ENCODE results near the gene CCDC77.
"Not testable (repeated sequence)": the region's sequence is repeated elsewhere in the genome, so short reads cannot be mapped to it uniquely, and the experiment has no call there.

Gene CCDC77

DNA sequence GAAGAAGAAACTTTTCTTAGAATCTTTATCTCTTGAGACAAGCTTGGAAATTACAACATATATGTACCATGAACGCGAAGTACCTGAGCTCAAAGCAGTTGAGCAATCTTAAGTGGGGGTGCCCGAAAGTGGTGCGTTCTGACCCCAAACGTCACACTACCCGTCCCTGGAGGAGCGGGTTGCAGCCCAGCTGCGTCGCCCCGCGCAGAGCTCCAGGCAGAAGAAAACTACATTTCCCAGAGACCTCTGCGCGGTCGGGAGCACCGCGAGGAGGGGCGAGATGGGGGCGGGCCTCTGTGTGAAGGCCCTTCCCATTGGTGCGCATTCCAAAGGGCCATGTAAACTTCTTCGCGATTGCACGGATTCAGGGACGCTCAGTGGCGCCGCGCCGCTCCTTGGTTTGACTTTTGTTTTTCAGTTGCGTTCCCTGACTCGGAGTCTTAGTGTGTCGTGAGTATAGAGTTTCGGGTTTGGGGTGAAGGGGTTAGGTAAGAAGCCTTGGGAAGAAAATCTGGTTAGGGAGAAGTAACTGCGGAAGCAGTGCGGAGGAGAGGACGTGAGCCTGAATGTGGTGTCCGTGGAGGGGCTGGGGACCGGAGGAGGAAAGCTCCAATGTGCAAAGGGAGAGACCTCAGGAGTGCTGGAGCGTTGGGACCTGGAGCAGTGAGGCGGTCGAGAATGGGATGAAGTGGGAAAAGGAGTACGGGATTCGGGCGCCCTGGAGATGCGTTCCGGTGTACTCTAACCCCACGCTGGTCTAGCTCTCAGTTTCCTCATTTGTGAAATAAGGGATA lies at the start of gene CCDC77:
TSS of gene CCDC77 (plus strand) at position 410 of the 794 bp plus-strand sequence. CDS start 7,740 bp downstream, outside the sequence.
- DNase-seq = peak; percentile 83

DNA sequence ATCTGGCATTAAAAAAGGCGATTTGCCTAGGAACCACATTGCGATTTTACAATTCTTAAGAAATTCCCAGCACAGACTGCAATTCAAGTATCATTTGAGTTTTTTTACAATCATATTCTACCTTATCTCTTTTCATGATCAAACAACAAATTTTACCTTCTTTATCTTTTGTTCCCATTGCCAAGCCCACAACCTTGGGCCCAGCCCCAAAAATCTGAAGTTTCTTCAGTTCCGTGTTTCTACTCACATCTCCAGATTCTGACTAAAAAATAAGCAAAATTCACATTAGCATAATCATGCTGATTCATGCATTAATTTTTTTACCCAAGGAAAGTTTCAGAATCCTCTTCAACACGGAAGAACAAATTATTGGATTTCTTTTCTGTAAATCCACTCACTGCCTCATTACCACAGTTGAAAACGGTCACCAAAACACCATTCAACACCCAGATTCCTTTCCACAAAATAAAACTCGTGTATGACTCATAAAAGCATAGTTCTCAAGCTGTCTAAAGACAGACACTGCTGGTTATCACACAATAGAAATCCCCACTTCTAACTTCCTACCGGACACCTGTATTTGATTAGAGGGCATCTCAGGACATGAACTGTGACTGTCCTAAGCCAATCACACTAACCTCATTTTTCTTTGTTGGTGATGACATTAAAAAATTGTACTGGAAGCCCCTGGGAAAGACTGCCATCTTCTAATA lies 45.0 kb upstream of the CCDC77 start:
- peak; percentile 34 for DNase-seq

DNA sequence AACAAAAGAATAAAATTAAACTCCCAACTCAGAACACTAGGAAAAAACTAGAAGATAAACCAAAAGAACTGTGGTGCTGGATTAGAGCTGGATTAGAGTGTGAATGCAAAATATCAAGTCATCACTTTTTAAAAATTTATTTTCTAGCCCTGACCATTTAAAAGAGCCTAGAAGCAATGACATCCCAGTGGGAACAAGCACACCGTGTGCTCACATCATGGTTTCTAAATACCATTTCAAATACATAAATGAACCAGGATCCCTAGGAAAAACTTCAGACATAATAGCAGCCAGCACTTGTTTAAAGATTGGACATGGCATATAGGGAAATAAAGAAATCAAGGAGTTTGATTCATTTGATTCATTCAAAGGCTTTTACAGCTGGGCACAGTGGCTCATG lies 42.4 kb upstream of the CCDC77 start:
- no peak for DNase-seq

DNA sequence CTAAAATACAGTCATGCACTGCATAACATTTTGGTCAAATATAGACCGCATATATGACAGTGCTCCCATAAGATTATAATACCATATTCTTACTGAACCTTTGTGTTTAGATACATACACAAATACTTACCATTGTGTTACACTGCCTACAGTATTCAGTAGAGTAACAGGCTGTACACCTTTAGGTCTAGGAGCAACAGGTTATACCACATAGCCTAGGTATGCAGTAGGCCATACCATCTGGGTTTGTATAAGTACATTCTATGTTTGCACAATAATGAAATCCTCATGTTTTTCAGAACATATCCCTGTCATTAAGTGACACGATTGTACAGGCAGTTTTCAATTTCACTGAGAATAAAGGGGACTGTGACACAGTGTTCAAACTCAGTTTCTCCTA lies 34.6 kb upstream of the CCDC77 start:
- no peak for DNase-seq

DNA sequence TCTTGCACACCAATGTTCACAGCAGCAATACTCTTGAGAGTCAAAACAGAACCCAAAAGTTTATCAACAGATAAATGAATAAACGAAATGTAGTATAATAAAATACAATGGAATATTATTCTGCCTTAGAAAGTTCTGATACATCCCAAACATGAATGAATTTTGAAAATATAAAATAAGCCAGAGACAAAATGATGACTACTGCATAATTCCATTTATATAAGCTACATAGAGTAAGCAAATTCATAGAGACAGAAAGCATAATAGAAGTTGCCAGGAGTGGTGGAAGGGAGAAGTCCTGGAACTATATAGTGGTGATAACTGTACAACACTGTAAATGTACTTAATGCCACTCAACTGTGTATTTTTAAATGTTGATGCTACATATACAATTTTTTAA lies 33.5 kb upstream of the CCDC77 start:
- no peak for DNase-seq

DNA sequence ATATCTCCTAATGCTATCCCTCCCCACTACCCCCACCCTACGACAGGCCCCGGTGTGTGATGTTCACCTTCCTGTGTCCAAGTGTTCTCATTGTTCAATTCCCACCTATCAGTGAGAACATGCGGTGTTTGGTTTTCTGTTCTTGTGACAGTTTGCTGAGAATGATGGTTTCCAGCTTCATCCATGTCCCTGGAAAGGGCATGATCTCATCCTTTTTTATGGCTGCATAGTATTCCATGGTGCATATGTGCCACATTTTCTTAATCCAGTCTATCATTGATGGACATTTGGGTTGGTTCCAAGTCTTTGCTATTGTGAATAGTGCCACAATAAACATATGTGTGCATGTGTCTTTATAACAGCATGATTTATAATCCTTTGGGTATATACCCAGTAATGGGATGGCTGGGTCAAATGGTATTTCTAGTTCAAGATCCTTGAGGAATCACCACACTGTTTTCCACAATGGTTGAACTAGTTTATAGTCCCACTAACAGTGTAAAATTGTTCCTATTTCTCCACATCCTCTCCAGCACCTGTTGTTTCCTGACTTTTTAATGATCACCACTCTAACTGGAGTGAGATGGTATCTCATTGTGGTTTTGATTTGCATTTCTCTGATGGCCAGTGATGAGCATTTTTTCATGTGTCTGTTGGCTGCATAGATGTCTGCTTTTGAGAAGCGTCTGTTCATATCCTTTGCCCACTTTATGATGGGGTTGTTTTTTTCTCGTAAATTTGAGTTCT lies 30.5 kb upstream of the CCDC77 start:
- DNase-seq = not testable (repeated sequence)

DNA sequence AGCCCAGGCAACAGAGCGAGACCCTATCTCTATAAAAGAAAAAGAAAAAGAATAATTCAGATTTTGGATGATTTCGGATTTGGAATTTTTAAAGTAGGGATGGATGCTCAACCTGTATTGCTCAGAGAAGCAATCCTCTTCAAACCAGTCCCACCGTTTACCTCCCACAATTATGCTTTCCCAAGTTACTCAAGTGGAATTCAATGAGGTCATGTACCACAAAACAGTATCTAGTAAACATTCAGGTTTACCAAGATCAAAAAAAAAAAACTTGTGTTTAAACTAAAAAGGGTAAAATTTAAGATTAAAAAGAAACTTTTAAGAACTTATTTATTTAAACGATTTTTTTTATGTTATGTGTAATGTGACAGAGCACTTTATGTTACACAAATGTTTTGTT lies 14.8 kb upstream of the CCDC77 start:
- peak; percentile 10 for DNase-seq

DNA sequence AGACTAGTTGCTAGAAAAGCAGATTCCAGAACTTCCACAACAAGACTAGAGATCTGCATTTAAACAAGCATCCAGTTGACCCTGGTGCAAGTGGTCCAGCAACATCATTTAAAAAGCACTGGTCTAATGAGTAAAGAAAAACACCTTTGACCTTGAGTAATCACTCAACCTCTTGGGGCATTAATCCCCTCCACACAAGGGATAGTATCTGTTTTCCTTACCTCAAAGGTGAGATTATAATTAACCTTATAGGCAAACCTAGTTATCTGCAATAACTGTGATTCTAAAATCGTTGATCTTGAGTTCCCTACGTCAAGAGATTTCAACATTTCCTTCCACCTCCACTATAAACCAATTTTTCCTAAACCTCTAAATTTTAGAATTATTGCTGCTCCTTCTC lies 13.4 kb upstream of the CCDC77 start:
- DNase-seq = no peak

DNA sequence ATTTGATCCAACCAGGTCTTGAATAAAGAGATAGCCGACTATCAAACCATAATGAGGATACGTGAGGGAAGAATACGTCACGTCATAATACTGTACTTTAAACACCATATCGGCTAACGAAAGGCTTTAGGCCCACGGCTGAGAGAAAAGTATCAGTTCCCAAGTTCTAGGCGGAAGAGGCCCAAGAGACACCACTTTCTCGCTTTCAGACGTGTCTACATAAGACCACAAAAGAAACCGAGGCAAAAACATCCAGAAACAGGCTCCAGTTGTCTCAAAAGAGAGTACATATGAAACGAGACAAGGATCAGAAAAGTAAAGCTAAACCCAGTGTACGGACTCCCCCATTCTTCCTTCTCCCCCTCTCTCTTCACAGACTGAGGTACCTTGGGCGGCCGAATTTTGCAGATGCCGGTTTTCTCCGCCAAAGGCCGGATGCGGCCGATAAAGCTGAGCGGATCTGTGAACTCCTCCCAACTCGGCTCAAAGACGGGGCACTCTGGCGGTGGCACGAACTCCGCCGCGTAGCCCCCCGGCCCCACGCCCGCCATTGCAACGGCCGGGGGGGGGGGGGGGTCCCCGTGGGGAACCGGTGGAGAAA lies 12.8 kb upstream of the CCDC77 start:
- DNase-seq = no peak

DNA sequence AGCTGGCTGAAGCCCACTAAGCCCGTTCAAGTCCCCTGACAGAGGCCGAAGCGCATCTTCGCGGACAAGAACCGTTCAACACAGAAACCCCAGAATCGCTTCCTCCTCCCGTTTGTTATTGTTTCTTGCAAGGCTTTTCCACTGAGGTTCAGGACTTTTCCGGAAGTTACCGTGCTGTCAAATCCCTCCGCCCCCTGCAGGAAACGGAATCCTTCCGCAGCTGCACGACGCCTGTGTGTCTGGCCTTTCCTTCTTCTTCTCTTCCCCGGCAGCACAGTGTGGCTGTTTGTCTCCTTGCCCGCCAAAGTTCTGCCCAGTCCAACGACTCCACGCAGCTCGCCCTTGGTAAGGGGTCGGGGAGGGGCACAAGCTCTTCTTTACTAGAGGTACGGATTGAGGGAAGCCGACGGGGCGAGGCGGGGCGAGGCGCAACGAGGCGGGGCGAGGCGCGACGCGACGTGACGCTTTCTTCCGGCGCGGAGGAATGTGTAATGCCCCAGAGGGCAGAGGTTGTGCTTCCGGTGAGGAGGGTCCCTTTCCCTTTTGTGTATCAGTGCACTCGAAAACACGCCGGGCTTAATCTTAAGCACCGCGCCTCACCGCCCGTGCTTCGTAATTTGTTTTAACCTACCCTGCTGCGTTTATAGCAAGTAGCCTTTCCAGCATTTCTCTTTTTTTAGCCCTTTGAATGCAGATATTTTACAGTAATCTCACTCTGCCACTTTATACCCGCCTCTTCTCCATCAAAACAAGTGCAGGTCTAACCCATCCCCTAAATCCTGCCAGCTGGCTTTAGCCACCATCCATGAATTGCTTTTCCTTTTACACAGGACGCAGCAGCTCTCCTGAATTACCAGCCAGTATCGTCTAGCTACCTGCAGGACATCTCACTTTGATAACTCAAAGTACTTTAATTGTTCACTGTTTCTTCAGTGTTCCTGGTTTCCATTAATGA lies 12.0 kb upstream of the CCDC77 start, which contains the start of gene KDM5A:
TSS of gene KDM5A (minus strand) at position 179 of the 955 bp plus-strand sequence. CDS start 229 bp downstream, outside the sequence.
- DNase-seq = peak; percentile 89

DNA sequence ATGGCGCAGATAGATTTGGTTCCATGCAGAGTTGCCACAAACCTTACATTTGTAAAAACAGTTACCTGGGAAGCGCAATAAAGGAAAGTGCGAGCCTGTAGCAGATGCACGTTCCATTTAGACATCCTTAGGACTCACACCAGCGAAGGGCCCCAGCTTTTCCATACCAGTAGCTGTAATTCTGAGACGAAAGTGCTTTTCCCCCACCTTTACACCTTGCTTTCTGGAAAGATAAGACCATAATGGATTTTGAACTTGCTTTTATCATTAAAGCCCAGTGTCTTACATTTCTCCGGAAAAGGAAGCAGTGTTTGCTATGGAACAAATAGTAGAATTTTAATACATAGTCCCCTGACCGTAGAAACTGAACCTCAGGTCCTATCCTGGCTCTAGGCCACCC lies 616 bp upstream of the CCDC77 start:
- DNase-seq = no peak

DNA sequence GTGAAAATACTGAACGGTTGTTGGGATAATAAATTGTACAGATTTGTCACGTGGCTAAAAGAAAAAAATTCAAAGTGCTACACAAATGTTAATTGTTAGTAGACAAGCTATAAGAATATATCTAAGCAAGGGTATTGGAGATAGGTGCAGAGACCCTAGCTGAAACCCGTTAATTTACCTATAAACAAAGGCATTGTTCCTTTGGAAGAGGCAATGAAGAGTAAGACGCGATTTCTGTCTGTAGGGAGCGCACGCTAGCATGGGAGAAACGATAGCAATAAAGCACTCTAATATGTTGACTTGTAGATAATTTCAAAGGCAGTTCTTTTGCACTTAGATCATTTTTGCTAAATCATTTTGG lies 565 bp downstream of the CCDC77 start:
- no peak for DNase-seq

DNA sequence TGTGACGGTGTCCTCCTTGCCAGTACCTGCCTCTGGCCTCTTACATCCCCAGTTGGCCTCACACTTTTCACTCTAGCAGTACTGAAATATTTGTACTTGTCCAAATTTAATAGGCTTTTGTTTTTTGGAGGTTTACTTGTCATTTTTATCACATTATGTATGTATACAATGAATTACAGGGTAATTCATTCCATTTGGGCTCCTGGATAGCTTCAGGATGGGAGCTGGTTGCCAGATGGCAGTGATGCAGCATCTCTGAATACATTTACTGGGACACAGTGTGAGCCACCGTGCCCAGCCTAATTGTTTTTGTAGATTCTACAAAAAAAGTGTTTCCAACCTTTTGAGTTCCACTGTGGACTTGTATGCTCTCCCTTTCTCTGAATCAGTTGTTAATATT lies 13.4 kb downstream of the CCDC77 start:
- no peak for DNase-seq

DNA sequence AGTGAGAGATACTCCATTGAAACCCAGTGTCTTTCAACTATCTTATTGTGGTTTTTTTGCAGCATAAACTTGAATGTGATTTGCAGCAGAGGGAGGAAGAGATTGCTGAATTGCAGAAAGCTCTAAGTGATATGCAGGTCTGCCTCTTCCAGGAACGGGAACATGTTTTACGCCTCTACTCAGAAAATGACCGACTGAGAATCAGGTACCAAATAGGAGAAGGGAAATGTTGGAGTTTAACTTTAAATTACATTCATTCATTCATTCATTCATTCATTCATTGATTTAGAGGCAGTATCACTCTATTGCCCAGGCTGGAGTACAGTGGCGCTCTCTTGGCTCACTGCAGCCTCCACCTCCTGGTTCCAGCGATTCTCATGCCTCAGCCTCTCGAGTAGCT lies 17.0 kb downstream of the CCDC77 start:
- DNase-seq = no peak

DNA sequence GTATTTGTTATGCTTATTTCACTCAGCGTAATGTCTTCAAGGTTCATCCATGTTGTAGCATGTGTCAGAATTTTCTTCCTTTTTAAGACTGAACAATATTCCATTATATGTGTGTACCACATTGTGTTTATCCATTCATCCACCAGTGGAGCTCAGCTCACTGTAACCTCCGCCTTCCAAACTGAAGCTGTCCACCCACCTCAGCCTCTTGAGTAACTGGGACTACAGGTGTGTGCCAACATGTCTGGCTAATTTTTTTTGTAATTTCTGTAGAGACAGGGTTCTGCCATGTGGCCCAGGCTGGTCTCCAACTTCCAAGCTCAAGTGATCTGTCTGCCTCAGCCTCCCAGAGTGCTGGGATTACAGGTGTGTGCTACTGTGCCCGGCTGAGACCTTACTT lies 21.1 kb downstream of the CCDC77 start:
- DNase-seq = no peak

DNA sequence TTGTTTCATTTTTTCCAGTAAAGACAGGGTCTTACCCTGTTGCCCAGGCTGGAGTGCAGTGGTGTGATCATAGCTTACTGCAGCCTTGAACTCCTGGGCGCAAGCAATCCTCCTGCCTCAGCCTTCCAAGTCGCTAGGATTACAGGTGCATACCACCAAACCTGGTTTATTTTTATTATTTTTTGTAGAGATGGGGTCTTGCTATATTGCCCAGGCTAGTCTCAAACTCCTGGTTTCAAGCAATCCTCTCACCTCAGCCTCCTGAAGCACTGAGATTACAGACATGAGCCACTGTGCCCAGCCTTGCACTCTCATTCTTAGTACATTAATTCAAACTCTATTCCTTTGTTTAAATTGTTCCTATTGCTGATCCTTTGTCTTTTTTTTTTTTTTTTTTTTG lies 34.3 kb downstream of the CCDC77 start:
- not testable (repeated sequence) for DNase-seq

DNA sequence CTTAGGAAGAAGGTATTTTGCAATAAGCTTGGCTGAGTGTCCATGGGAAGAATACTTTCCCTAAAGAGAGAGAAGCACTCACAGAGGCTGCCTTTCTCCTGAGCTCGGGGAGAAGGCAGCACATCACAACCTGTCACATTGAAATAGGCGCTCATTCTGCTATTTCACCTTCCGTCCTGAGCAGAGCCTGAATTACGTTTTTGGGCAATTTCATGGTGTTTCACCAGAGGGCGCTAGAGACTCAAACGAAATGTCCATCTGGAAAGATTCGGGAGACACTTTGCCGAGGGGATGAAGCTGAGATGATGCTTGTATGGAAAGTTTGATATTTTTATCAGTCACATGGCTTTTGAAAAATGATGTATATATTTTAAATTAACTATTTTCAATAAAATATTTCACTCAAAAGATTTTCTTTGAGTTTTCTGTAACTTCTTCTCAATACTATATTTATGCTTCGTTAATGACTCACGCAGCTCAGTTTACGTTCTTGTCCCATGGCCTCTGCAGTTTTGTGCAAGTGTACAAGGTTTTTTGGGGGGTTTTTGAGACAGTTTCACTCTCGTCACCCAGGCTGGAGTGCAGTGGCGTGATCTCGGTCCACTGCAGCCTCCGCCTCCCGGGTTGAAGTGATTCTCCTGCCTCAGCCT lies 40.9 kb downstream of the CCDC77 start:
- DNase-seq = peak; percentile 26

DNA sequence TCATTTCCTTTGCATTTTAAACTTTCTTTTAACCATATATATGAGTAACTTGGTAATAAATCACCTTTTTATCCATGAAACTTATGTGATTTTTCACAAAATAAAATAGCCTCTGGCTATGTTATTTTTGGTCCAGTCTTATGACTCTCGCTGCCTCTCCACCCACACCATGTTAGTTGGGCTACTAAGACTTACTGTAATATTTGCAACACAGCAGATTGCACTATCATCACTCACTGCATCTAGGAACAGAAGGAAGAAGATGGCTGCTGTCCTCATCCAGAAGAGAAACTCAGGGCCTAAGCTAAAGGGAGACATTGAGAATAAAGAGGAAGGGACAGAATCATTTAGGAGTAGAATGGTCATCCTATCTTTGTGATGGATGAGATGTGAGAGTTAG lies 45.7 kb downstream of the CCDC77 start:
- no peak for DNase-seq

DNA sequence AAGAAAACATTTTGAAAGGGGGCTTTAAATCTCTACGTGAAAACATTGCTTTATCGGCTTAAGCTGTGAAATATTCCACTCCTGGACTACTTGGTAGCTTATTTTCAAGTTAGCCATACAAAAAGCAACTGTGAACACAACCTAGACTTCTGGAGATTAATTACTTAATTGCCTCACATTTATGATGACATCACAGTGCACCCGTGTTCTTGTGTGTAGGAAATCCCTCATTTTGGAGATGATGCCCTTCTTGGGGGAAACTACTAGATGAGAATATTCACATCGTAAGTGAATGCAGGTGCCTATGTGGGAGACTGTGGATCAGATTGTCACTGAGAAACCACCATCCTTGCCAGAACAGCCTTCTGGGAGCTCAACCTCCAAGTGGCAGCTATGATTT lies 47.8 kb downstream of the CCDC77 start:
- no peak for DNase-seq

DNA sequence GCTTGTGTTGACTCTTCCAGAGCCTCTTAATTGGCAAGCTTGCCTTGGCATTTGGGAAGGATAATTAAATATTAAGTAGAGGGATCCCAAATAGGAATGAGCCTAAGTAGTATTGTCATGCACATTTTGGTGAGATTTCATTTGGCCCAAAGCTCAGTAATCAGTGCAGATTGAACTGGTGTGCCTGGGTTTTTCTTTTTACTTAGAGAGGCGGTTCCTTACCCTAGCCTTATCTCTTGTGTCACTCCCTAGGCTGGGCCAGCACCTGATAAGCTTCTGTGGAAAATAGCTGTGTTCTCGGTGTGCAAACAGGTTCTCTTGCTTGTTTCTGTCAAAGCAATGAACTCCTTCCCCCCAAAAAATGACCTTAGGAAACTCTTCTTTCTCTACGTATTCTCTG lies 49.0 kb downstream of the CCDC77 start:
- no peak for DNase-seq

DNA sequence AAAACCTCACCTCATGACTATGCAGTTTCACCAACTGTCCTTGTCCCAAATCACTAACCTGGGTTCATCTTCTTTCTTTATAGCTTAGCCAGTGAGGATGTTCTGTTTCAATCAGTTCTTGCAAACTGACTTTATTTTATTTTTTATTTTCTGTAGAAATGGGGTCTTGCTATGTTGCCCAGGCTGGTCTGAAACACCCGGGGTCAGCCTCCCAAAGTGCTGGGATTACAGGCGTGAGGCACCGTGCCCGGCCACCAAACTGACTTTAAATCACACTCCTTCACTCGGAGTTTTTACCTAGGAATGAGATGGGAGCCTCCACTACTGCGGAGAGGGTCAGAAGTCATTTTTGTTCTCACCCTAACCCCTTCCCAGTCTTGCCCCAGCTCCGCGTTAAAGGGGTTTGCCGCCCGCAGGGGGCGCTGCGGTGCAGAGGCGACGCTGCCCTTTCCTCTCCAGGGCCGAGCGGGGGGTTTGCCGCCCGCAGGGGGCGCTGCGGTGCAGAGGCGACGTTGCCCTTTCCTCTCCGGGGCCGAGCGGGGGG lies 51.3 kb downstream of the CCDC77 start:
- no peak for DNase-seq
